K562 (cell line): ENCODE measurements around the gene ENO3. TPM values are rescaled to one million over a fixed set of nuclear protein-coding genes. Genes with fewer than 3 reads are reported as not detected.
A peak's percentile ranks its signal among the peaks of the same experiment; 100 is the strongest.

Experiments used
- CREB3 ChIP-seq: fragments of 450-650 bp; conservative IDR thresholded peaks from 2 replicates; pipeline ENCODE4 v1.6.1; 2016; ENCODE audit warnings: missing genetic modification characterization, low read depth, mild to moderate bottlenecking, missing compliant biosample characterization, moderate library complexity
- EP400 ChIP-seq: fragments of 450-650 bp; IDR thresholded peaks from 2 replicates; pipeline ENCODE4 v1.6.1; 2017; ENCODE audit warnings: antibody characterized with exemption, mild to moderate bottlenecking, moderate library complexity
- ETS1 ChIP-seq: conservative IDR thresholded peaks from 2 replicates; pipeline ENCODE4 v1.6.1; 2011; ENCODE audit warnings: low read depth, mild to moderate bottlenecking, low read length; ENCODE audit not compliant: control insufficient read depth
- ETV6 ChIP-seq, 3 experiments: fragments of 150-350 bp in 1 of 3; sonication (generic) in 1 of 3; formaldehyde crosslinking in 1 of 3; IDR thresholded peaks; 2 replicates each; pipeline versions ENCODE4 v1.6.1 to v1.8.0; 2014 to 2022; ENCODE audit warnings: borderline replicate concordance in 2 of 3, low read depth in 2 of 3, antibody characterized with exemption in 1 of 3, low read length in 1 of 3, mild to moderate bottlenecking in 1 of 3, missing genetic modification reagents in 1 of 3
- HDAC2 ChIP-seq: fragments of 450-650 bp; IDR thresholded peaks from 2 replicates; pipeline ENCODE4 v1.6.1; 2016; ENCODE audit warnings: mild to moderate bottlenecking
- HNRNPLL ChIP-seq: fragments of 200-400 bp; formaldehyde crosslinking; IDR thresholded peaks from 2 replicates; pipeline ENCODE4 v1.6.1; 2017; ENCODE audit warnings: low read length, low read depth, mild to moderate bottlenecking; ENCODE audit not compliant: poor library complexity, severe bottlenecking
- KAT2B ChIP-seq: IDR thresholded peaks from one replicate; pipeline ENCODE4 v1.6.1; 2012; ENCODE audit warnings: low read depth, mild to moderate bottlenecking, control low read depth, inconsistent platforms, low read length, moderate library complexity
- MECOM ChIP-seq: fragments of 250-450 bp; sonication (Bioruptor Pico); IDR thresholded peaks from 2 replicates; pipeline ENCODE4 v1.8.0; 2022; ENCODE audit warnings: inconsistent platforms
- MLLT1 ChIP-seq, 2 experiments: fragments of 450-650 bp; IDR thresholded peaks; 2 replicates each; pipeline ENCODE4 v1.6.1; 2016
- MTA3 ChIP-seq: fragments of 450-650 bp; formaldehyde crosslinking; IDR thresholded peaks from 2 replicates; pipeline ENCODE4 v1.6.1; 2017; ENCODE audit warnings: mild to moderate bottlenecking, borderline replicate concordance
- NELFE ChIP-seq: IDR thresholded peaks from 2 replicates; pipeline ENCODE4 v1.6.1; 2011; ENCODE audit warnings: mild to moderate bottlenecking; ENCODE audit not compliant: insufficient read depth, insufficient read length
- SP1 ChIP-seq: sonication (generic); formaldehyde crosslinking; IDR thresholded peaks from 2 replicates; pipeline ENCODE4 v1.8.1; 2022; ENCODE audit warnings: mild to moderate bottlenecking, missing genetic modification reagents
- TEAD2 ChIP-seq: fragments of 450-650 bp; IDR thresholded peaks from 2 replicates; pipeline ENCODE4 v1.6.1; 2016; ENCODE audit warnings: missing genetic modification characterization, control low read depth, missing compliant biosample characterization
- ZBTB49 ChIP-seq: sonication (generic); formaldehyde crosslinking; IDR thresholded peaks from 2 replicates; pipeline ENCODE4 v1.8.0; 2022; ENCODE audit warnings: missing genetic modification reagents, mild to moderate bottlenecking, borderline replicate concordance
- ZEB2 ChIP-seq: fragments of 450-650 bp; IDR thresholded peaks from 2 replicates; pipeline ENCODE4 v1.6.1; 2016
- ZKSCAN3 ChIP-seq: fragments of 250-450 bp; sonication (Bioruptor Pico); IDR thresholded peaks from 2 replicates; pipeline ENCODE4 v1.4.0; 2020
- polyA plus RNA-seq, 8 experiments: library from polyadenylated mRNA; depleted of rRNA in 4 of 8; stranded (reverse) in 5 of 8; unstranded in 3 of 8; fragments of >200 nt; fragmentation: Nextera tagmentation in 2 of 8; fragmentation: Illumina TruSeq in 1 of 8; extraction: Ambion mirVana in 2 of 8; extraction: Trizol in 1 of 8; gene quantifications; 2 replicates each; pipeline versions ENCODE4 v1.2.1 to v1.2.3, GENCODE V29; 2011 to 2014; ENCODE audit warnings: inconsistent platforms in 1 of 8, missing spikeins in 1 of 8
- total RNA-seq, 7 experiments: library from RNA; depleted of rRNA in 6 of 7; stranded (reverse); fragments of >200 nt in 6 of 7; fragmentation: Illumina TruSeq in 2 of 7; extraction: Trizol in 2 of 7; gene quantifications; 2 replicates each; pipeline versions ENCODE4 v1.2.1 to v1.2.3, GENCODE V29; 2011 to 2021; ENCODE audit warnings: low replicate concordance in 1 of 7

ENO3 gene
- total and polyA plus RNA-seq, 9 of the 15 experiments (the other 6 are each of a cell fraction or from before 2014, with no cell fraction given) = 5.7 to 17.2 (median 9.9) TPM

GRCh38 chr17:4986951-4987766 lies 36.2 kb downstream of the ENO3 start, which contains the start of gene CAMTA2 (continued):
- TF ChIP-seq KAT2B = peak; percentile 79
- TF ChIP-seq MTA3 = peak; percentile 90
- no peak for TF ChIP-seq HNRNPLL
- TF ChIP-seq EP400 = peak; percentile 91
- peak; percentile 65 for TF ChIP-seq SP1 (CRISPR knock-in tag)
- no peak for TF ChIP-seq MLLT1 (IDR thresholded peaks at IDR 0.05)
- no peak for TF ChIP-seq ZKSCAN3
- peak; percentile 64 for TF ChIP-seq ETS1
- no peak for TF ChIP-seq TEAD2 (tag)
- no peak for TF ChIP-seq ETV6 (IDR thresholded peaks at IDR 0.05; ENCODE audit: borderline replicate concordance in 1 of 2, low read depth in 2 of 2, low read length in 1 of 2)
- 0 out of 2 replicates have a peak, but pooled peaks have one; percentile 69 for TF ChIP-seq ETV6 (CRISPR knock-in tag; IDR thresholded peaks at IDR 0.05; ENCODE audit: borderline replicate concordance)
- TF ChIP-seq ZEB2 = peak; percentile 42; the same call in 1 of the 2 replicates
- TF ChIP-seq ZBTB49 (CRISPR knock-in tag) = peak; percentile 89; the same call in 1 of the 2 replicates
- no peak for TF ChIP-seq HDAC2
- TF ChIP-seq NELFE = no peak
- no peak for TF ChIP-seq MECOM (CRISPR knock-in tag)
- TF ChIP-seq CREB3 (tag) = no peak
